ENCODE measurements around the gene NR5A1.

DNA sequence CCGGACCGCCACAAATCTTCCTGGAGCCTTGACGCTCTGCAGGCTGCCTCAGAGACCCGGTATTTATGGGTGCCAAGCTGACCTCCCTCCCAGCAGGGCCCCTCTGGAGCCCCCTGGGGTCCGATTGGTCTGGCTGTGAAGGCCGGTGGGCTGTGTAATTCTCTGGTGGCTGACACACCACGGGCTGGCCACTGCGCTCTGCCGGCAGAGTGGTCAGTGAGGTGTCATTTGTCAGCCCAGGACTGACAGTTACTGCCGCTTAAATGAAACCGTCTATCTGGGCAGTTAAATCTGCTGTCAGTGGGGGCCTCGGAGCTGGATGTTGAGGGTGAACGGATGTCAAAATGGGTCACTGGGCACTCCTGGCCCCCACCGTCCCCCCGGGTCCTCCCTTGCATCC lies 10.7 kb downstream of the NR5A1 start:
- TF ChIP-seq POLR2A (IDR thresholded peaks at IDR 0.05; ENCODE audit: low read length) (no peak), ZC3H11A (IDR thresholded peaks at IDR 0.05) (no peak), NFE2L2 (conservative IDR thresholded peaks at IDR 0.05; ENCODE audit: low read length) (no peak), POLR2AphosphoS2 (conservative IDR thresholded peaks at IDR 0.05; ENCODE audit: low read length) (no peak), MAX (IDR thresholded peaks at IDR 0.05) (no peak), ZFP36 (IDR thresholded peaks at IDR 0.05; ENCODE audit: borderline replicate concordance, partially characterized antibody) (no peak), HEYL (CRISPR knock-in tag; IDR thresholded peaks at IDR 0.05) (no peak), RNF2 (IDR thresholded peaks at IDR 0.05; ENCODE audit: borderline replicate concordance, low read depth) (no peak), CTCF (IDR thresholded peaks at IDR 0.05) (no peak), SREBF2 (IDR thresholded peaks at IDR 0.05) (no peak), JUNB (IDR thresholded peaks at IDR 0.05) (no peak)

All from A549 (cell line).